ENCODE measurements around the gene PCMTD2.

- TF ChIP-seq CREM (IDR thresholded peaks at IDR 0.05) (no peak), CREM (CRISPR knock-in tag; IDR thresholded peaks at IDR 0.05) (no peak), ZNF691 (CRISPR knock-in tag; IDR thresholded peaks at IDR 0.05; ENCODE audit: borderline replicate concordance, low read depth) (no peak), CEBPG (CRISPR knock-in tag; IDR thresholded peaks at IDR 0.05) (no peak), POLR2AphosphoS5 (IDR thresholded peaks at IDR 0.05; ENCODE audit: low read depth, low read length) (no peak), EP300 (IDR thresholded peaks at IDR 0.05; ENCODE audit: low read depth in 2 of 2, low read length in 2 of 2) (no peak), EP300 (CRISPR knock-in tag; IDR thresholded peaks at IDR 0.05; ENCODE audit: borderline replicate concordance) (no peak), ZNF747 (CRISPR knock-in tag; IDR thresholded peaks at IDR 0.05; ENCODE audit: borderline replicate concordance) (no peak), FOXO4 (CRISPR knock-in tag; conservative IDR thresholded peaks at IDR 0.05) (no peak), MAFK (conservative IDR thresholded peaks at IDR 0.05 in 1 of 2, IDR thresholded peaks at IDR 0.05 in 1 of 2; ENCODE audit: low read length in 2 of 2) (no peak), ZNF891 (CRISPR knock-in tag; IDR thresholded peaks at IDR 0.05) (no peak), ZNF589 (CRISPR knock-in tag; conservative IDR thresholded peaks at IDR 0.05) (no peak), KAT7 (CRISPR knock-in tag; IDR thresholded peaks at IDR 0.05; ENCODE audit: borderline replicate concordance) (no peak), ZNF605 (CRISPR knock-in tag; IDR thresholded peaks at IDR 0.05) (no peak)
Measured at GRCh38 chr20:64254156-64254555, 1.4 kb upstream of the PCMTD2 start.
